GM12872 (cell line): ENCODE measurements around the gene LOXL3.

ENCODE experiments used
- TF ChIP-seq, protein P1 (sequence below): IDR thresholded peaks from 3 replicates; pipeline ENCODE4 v1.5.1; 2011; ENCODE audit warnings: low read depth, mild to moderate bottlenecking, low read length, moderate library complexity; ENCODE audit not compliant: insufficient read depth

Gene LOXL3

DNA sequence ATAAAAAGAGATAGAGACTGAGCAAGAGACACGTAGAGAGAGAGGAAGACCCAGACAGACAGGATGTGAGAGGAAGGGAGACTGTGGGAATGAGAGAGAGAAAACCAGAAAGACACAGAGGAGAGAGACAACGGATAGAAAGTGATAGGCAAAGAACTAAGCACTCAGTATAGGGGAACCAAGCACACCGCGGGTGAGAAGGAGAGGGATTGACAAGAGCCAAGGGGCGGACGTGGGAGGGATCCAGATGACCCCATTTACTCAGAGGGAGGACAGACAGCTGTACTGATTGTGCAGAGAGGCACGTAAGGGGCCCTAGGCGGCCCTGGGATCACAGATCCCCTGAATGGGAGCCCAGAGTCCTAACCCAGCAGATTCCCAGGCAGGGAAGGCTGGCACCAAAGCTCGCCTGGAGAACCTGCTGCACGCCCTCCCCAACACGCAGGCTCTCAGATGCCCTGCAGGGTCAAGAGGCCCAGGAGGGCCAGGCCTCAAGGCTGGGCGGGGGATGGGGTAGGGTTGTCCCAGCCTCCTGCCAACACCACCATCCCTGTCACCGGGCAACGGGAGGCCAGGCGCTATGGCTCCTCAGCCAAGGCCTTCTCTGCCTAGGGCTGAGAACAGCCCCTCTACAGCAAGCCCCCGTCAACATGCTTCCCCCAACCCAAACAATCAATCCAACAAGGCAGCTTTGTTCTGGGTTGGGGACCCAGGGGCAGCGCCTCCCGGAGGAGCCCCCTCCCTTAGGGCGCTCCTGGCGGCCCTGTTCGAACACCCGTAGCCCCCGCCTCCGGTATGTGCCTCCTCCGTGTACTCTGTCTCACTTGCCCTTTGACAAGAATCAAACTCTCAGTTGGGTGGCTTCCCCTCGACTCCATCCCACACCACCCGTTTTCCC is 579 bp downstream of the LOXL3 start:
- TF ChIP-seq, protein P1, sequence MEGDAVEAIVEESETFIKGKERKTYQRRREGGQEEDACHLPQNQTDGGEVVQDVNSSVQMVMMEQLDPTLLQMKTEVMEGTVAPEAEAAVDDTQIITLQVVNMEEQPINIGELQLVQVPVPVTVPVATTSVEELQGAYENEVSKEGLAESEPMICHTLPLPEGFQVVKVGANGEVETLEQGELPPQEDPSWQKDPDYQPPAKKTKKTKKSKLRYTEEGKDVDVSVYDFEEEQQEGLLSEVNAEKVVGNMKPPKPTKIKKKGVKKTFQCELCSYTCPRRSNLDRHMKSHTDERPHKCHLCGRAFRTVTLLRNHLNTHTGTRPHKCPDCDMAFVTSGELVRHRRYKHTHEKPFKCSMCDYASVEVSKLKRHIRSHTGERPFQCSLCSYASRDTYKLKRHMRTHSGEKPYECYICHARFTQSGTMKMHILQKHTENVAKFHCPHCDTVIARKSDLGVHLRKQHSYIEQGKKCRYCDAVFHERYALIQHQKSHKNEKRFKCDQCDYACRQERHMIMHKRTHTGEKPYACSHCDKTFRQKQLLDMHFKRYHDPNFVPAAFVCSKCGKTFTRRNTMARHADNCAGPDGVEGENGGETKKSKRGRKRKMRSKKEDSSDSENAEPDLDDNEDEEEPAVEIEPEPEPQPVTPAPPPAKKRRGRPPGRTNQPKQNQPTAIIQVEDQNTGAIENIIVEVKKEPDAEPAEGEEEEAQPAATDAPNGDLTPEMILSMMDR, result no peak

GRCh38 chr2:74551942-74552913 is 1.5 kb downstream of the LOXL3 start:
- TF ChIP-seq, protein P1, result no peak

GRCh38 chr2:74551530-74551929 is 2.2 kb downstream of the LOXL3 start:
- TF ChIP-seq, protein P1, result no peak

DNA sequence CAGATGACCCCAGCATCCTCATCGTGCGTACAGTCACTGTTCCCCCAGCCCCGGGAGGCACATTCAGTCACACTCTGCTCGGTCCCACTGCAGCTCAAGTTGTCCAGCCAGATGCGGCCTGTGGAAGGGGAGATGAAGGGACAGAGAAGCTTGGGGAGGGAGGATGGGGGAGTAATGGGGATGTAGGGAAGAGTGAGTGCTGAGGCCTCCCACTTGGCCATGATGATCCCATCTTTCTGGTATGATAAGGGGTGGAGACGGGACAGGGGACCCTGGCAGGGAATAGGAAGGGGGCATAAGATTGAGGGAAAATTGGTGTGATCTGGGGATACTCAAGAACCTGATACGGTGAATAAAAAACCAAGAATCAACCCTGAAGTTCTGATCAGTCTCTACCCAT is 3.5 kb downstream of the LOXL3 start:
- TF ChIP-seq, protein P1, result no peak

- TF ChIP-seq, protein P1, result no peak
These were observed 4.6 kb downstream of the LOXL3 start for GRCh38 chr2:74548900-74549826.

GRCh38 chr2:74548285-74548899 is 5.3 kb downstream of the LOXL3 start:
- TF ChIP-seq, protein P1, result no peak
